ENCODE measurements around the gene RRAS2.

Gene RRAS2

DNA sequence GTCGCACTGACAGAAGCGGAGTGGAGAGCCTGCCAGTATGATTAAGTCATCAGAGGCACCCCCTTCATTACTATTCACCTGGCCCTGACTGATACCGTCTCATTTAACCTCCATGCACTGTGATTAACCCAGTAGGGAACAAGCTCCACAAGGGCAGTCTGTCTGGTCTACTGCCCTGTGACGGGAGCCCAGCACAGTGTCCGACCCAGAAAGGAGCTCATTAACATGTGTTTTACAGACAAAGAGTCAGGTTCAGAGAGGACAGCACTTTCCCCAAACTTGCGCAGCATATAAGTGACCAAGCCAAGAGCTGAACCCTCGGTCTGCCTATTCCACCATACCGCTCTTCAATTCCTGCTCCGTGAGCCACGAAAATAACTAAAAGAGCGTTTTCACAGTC, 129.5 kb downstream of the RRAS2 start:
- Histone ChIP-seq H2AFZ (ENCODE audit: low read depth, low read length) (no peak overlapping the region), H3K27me3 (ENCODE audit: insufficient read depth, low read length) (peaks cover 19% of the 10 kb centered on the region), H3K36me3 (ENCODE audit: insufficient read depth, low read length) (no peaks in the 10 kb centered on the region), H3K9me3 (ENCODE audit: low read length) (no peaks in the 10 kb centered on the region), H3K4me1 (ENCODE audit: insufficient read depth, low read length) (no peaks in the 10 kb centered on the region), H3K4me3 (ENCODE audit: low read length) (no peak overlapping the region)

DNA sequence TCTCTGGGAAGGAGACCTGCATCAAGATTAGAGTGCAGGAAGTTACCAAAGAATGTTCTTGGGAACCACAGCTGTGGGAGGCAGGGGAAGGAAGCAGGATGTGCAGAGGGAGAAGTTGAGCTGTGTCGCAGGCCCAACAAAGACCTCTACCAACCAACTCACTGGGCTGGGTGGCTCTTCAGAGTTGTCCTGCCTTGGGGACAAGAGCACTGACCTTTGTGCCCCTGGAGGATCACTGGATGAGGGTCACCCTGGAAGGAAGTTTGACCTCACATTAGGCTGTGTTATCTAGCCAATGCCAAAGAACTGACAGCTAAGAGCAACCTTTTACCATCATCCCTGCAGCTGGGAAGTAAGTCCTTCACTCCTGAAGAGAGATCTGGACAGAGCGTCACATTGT, 130.6 kb downstream of the RRAS2 start:
- H2AFZ ChIP-seq (ENCODE audit: low read depth, low read length): no peak overlapping the region
- H3K27me3 ChIP-seq (ENCODE audit: insufficient read depth, low read length): peaks cover 21% of the 10 kb centered on the region
- H3K9me3 ChIP-seq (ENCODE audit: low read length): no peaks in the 10 kb centered on the region
- no peaks in the 10 kb centered on the region for H3K36me3 ChIP-seq (ENCODE audit: insufficient read depth, low read length)
- H3K4me1 ChIP-seq (ENCODE audit: insufficient read depth, low read length): no peaks in the 10 kb centered on the region
- H3K4me3 ChIP-seq (ENCODE audit: low read length): no peak overlapping the region

All from neuron (in vitro differentiated cells).